ENCODE measurements around the gene MAP3K3. TPM values are rescaled to one million over a fixed set of nuclear protein-coding genes. Genes with fewer than 3 reads are reported as not detected.

The MAP3K3 gene
- total RNA-seq, 1 donor from 2014 or later: 75.6 TPM

- Histone ChIP-seq H3K9me3 (no peaks in the 10 kb centered on the region), H3K36me3 (peaks cover 13 to 44% of the 10 kb centered on the region in 2 donors), H3K4me1 (no peaks in the 10 kb centered on the region), H3K27ac (peak overlapping the region in 1 of 2 donors; percentile 3), H3K27me3 (no peaks in the 10 kb centered on the region), H3K4me3 (no peak overlapping the region)
- DNase-seq (ENCODE audit: low spot score in 2 of 2): no peak
- no peak for TF ChIP-seq CTCF (IDR thresholded peaks at IDR 0.05)
- intact Hi-C loops (cut with DNase I): no loop called here
These were observed 23.7 kb downstream of the MAP3K3 start for GRCh38 chr17:63645775-63646487.

GRCh38 chr17:63646488-63646806 lies 24.2 kb downstream of the MAP3K3 start:
- H3K27ac ChIP-seq: no peak overlapping the region
- H3K9me3 ChIP-seq: no peaks in the 10 kb centered on the region
- H3K4me1 ChIP-seq: no peaks in the 10 kb centered on the region
- no peak for DNase-seq (ENCODE audit: low spot score in 2 of 2)
- no peaks in the 10 kb centered on the region for H3K27me3 ChIP-seq
- no peak for TF ChIP-seq CTCF (IDR thresholded peaks at IDR 0.05)
- intact Hi-C loops (cut with DNase I): no loop called here
- peaks cover 13 to 44% of the 10 kb centered on the region in 2 donors for H3K36me3 ChIP-seq
- H3K4me3 ChIP-seq: no peak overlapping the region

- H3K36me3 ChIP-seq: peaks cover 13 to 44% of the 10 kb centered on the region in 2 donors
- DNase-seq (ENCODE audit: low spot score in 2 of 2): no peak
- no peak for TF ChIP-seq CTCF (IDR thresholded peaks at IDR 0.05)
- no peak overlapping the region for H3K27ac ChIP-seq
- H3K4me1 ChIP-seq: no peaks in the 10 kb centered on the region
- H3K4me3 ChIP-seq: no peak overlapping the region
- H3K9me3 ChIP-seq: no peaks in the 10 kb centered on the region
- no peaks in the 10 kb centered on the region for H3K27me3 ChIP-seq
- intact Hi-C loops (cut with DNase I): no loop called here
These were observed 25.0 kb downstream of the MAP3K3 start for GRCh38 chr17:63647065-63647725.

GRCh38 chr17:63647936-63648335 lies 25.7 kb downstream of the MAP3K3 start:
- H3K9me3 ChIP-seq: no peaks in the 10 kb centered on the region
- intact Hi-C loops (cut with DNase I): no loop called here
- no peak overlapping the region for H3K27ac ChIP-seq
- peaks cover 19 to 42% of the 10 kb centered on the region in 2 donors for H3K36me3 ChIP-seq
- DNase-seq (ENCODE audit: low spot score in 2 of 2): no peak
- TF ChIP-seq CTCF (IDR thresholded peaks at IDR 0.05): no peak
- no peaks in the 10 kb centered on the region for H3K4me1 ChIP-seq
- H3K4me3 ChIP-seq: no peak overlapping the region
- H3K27me3 ChIP-seq: no peaks in the 10 kb centered on the region

- Histone ChIP-seq H3K9me3 (no peaks in the 10 kb centered on the region), H3K27ac (no peak overlapping the region), H3K4me1 (no peaks in the 10 kb centered on the region), H3K4me3 (no peak overlapping the region), H3K27me3 (no peaks in the 10 kb centered on the region), H3K36me3 (peaks cover 29 to 50% of the 10 kb centered on the region in 2 donors)
- intact Hi-C loops (cut with DNase I): no loop called here
- TF ChIP-seq CTCF (IDR thresholded peaks at IDR 0.05): no peak
- no peak for DNase-seq (ENCODE audit: low spot score in 2 of 2)
These were observed 27.6 kb downstream of the MAP3K3 start for GRCh38 chr17:63649813-63650212.

Measured in ascending aorta (tissue), 2 donors.